ENCODE results near the gene NXPH1.

- TF ChIP-seq CTCF (IDR thresholded peaks at IDR 0.05) (no peak), POLR2A (IDR thresholded peaks at IDR 0.05) (no peak)
Observed at GRCh38 chr7:8613191-8613590, 179.8 kb downstream of the NXPH1 start.

All from testis (tissue), 2 donors.